ENCODE data around the gene PRSS53.

DNA sequence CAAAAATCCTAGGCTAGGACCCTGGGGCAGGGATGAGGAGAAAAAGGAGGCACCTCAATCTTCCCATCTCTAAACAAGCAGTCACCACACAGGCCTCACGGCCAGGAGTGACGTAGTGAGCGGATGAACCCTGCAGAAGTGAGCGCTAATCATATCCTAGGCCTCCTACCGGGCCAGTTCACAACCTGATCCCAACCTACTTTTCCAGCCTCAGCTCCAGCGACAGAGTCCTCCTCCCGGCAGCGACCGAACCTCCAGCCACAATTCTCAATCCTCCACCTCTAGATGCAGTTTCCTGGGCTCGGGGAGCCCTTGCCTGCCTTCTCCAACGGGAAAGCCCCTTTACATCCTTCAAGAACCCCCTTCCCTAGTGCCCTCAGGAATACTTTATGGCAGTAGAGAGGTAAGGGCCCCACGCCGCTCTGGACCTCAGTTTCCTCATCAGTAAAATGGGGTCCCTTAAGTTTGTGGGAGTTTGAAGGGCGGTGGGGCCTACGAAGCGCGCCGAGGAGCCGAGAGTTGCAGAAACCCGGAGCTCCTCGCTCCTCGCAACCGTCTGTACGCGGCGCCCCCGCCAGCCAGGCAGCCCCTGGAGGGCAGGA is 16.1 kb downstream of the PRSS53 start:
- TF ChIP-seq, protein P1, sequence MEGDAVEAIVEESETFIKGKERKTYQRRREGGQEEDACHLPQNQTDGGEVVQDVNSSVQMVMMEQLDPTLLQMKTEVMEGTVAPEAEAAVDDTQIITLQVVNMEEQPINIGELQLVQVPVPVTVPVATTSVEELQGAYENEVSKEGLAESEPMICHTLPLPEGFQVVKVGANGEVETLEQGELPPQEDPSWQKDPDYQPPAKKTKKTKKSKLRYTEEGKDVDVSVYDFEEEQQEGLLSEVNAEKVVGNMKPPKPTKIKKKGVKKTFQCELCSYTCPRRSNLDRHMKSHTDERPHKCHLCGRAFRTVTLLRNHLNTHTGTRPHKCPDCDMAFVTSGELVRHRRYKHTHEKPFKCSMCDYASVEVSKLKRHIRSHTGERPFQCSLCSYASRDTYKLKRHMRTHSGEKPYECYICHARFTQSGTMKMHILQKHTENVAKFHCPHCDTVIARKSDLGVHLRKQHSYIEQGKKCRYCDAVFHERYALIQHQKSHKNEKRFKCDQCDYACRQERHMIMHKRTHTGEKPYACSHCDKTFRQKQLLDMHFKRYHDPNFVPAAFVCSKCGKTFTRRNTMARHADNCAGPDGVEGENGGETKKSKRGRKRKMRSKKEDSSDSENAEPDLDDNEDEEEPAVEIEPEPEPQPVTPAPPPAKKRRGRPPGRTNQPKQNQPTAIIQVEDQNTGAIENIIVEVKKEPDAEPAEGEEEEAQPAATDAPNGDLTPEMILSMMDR (conservative IDR thresholded peaks at IDR 0.05; ENCODE audit: low read depth in 2 of 2) = no peak
- TF ChIP-seq, protein P2, sequence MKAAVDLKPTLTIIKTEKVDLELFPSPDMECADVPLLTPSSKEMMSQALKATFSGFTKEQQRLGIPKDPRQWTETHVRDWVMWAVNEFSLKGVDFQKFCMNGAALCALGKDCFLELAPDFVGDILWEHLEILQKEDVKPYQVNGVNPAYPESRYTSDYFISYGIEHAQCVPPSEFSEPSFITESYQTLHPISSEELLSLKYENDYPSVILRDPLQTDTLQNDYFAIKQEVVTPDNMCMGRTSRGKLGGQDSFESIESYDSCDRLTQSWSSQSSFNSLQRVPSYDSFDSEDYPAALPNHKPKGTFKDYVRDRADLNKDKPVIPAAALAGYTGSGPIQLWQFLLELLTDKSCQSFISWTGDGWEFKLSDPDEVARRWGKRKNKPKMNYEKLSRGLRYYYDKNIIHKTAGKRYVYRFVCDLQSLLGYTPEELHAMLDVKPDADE (IDR thresholded peaks at IDR 0.05) = no peak
- no peak for TF ChIP-seq CREB1 (CRISPR knock-in tag; IDR thresholded peaks at IDR 0.05; ENCODE audit: low read depth)
- TF ChIP-seq POLR2AphosphoS5 (IDR thresholded peaks at IDR 0.05; ENCODE audit: low read depth) = no peak
- no peak for TF ChIP-seq EZH2phosphoT487 (IDR thresholded peaks at IDR 0.05; ENCODE audit: unreplicated experiment)
- TF ChIP-seq NANOG (IDR thresholded peaks at IDR 0.05; ENCODE audit: borderline replicate concordance) = no peak
- TF ChIP-seq, protein P3, sequence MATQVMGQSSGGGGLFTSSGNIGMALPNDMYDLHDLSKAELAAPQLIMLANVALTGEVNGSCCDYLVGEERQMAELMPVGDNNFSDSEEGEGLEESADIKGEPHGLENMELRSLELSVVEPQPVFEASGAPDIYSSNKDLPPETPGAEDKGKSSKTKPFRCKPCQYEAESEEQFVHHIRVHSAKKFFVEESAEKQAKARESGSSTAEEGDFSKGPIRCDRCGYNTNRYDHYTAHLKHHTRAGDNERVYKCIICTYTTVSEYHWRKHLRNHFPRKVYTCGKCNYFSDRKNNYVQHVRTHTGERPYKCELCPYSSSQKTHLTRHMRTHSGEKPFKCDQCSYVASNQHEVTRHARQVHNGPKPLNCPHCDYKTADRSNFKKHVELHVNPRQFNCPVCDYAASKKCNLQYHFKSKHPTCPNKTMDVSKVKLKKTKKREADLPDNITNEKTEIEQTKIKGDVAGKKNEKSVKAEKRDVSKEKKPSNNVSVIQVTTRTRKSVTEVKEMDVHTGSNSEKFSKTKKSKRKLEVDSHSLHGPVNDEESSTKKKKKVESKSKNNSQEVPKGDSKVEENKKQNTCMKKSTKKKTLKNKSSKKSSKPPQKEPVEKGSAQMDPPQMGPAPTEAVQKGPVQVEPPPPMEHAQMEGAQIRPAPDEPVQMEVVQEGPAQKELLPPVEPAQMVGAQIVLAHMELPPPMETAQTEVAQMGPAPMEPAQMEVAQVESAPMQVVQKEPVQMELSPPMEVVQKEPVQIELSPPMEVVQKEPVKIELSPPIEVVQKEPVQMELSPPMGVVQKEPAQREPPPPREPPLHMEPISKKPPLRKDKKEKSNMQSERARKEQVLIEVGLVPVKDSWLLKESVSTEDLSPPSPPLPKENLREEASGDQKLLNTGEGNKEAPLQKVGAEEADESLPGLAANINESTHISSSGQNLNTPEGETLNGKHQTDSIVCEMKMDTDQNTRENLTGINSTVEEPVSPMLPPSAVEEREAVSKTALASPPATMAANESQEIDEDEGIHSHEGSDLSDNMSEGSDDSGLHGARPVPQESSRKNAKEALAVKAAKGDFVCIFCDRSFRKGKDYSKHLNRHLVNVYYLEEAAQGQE (IDR thresholded peaks at IDR 0.05; ENCODE audit: unreplicated experiment) = no peak
